H9 (cell line): ENCODE data around the gene ABCA4. TPM values are rescaled to one million over a fixed set of nuclear protein-coding genes. Genes with fewer than 3 reads are reported as not detected.

Experiments
- DNase-seq: peaks from one replicate; pipeline ENCODE4 v3.0.0-alpha.2; 2017
- H2AFZ ChIP-seq: one replicate; pipeline ENCODE4 v1.6.1; 2013; ENCODE audit warnings: mild to moderate bottlenecking, low read length, control low read depth, moderate library complexity
- H2AK5ac ChIP-seq: 2 replicates; pipeline ENCODE4 v1.6.1; 2013; ENCODE audit warnings: low read length, control low read depth, mixed read lengths; ENCODE audit not compliant: insufficient read length
- H2BK120ac ChIP-seq: one replicate; pipeline ENCODE4 v1.6.1; 2013; ENCODE audit warnings: low read depth, mild to moderate bottlenecking, low read length, control low read depth, inconsistent platforms; ENCODE audit not compliant: poor library complexity, severe bottlenecking
- H2BK12ac ChIP-seq: 2 replicates; pipeline ENCODE4 v1.6.1; 2013; ENCODE audit warnings: low read length, control low read depth, mixed read lengths, low read depth; ENCODE audit not compliant: insufficient read length
- H2BK15ac ChIP-seq: 2 replicates; pipeline ENCODE4 v1.6.1; 2013; ENCODE audit warnings: low read depth, low read length, control low read depth
- H2BK20ac ChIP-seq: one replicate; pipeline ENCODE4 v1.6.1; 2013; ENCODE audit warnings: low read depth, mild to moderate bottlenecking, low read length, control low read depth, inconsistent platforms; ENCODE audit not compliant: poor library complexity, severe bottlenecking
- H2BK5ac ChIP-seq: 2 replicates; pipeline ENCODE4 v1.6.1; 2013; ENCODE audit warnings: low read length, control low read depth, mixed read lengths; ENCODE audit not compliant: insufficient read length
- H3K14ac ChIP-seq: 2 replicates; pipeline ENCODE4 v1.6.1; 2013; ENCODE audit warnings: low read length, control low read depth; ENCODE audit not compliant: insufficient read depth
- H3K18ac ChIP-seq: 2 replicates; pipeline ENCODE4 v1.6.1; 2013; ENCODE audit warnings: low read depth, mild to moderate bottlenecking, mixed read lengths, low read length, control low read depth; ENCODE audit not compliant: insufficient read length
- H3K23ac ChIP-seq: 2 replicates; pipeline ENCODE4 v1.6.1; 2013; ENCODE audit warnings: low read length, control low read depth, mixed read lengths, low read depth; ENCODE audit not compliant: insufficient read length
- H3K23me2 ChIP-seq: 2 replicates; pipeline ENCODE4 v1.6.1; 2013; ENCODE audit warnings: low read depth, mild to moderate bottlenecking, mixed read lengths, low read length, control low read depth; ENCODE audit not compliant: insufficient read length, poor library complexity, severe bottlenecking
- H3K27ac ChIP-seq: 2 replicates; pipeline ENCODE4 v1.5.1; 2013; ENCODE audit warnings: low read length, control low read depth, mixed read lengths, low read depth; ENCODE audit not compliant: insufficient read length
- H3K27me3 ChIP-seq: 2 replicates; pipeline ENCODE4 v1.6.1; 2013; ENCODE audit warnings: low read length, control low read depth, inconsistent platforms; ENCODE audit not compliant: insufficient read depth
- H3K4ac ChIP-seq: 2 replicates; pipeline ENCODE4 v1.6.1; 2013; ENCODE audit warnings: low read depth, mild to moderate bottlenecking, control low read depth, inconsistent platforms, low read length, moderate library complexity
- H3K4me1 ChIP-seq: 2 replicates; pipeline ENCODE4 v1.6.1; 2013; ENCODE audit warnings: low read length, control low read depth, inconsistent platforms; ENCODE audit not compliant: insufficient read depth
- H3K4me2 ChIP-seq: 2 replicates; pipeline ENCODE4 v1.6.1; 2013; ENCODE audit warnings: low read length, control low read depth, mixed read lengths; ENCODE audit not compliant: insufficient read length, insufficient read depth
- H3K56ac ChIP-seq: 2 replicates; pipeline ENCODE4 v1.6.1; 2013; ENCODE audit warnings: low read depth, mild to moderate bottlenecking, mixed read lengths, low read length, control low read depth; ENCODE audit not compliant: insufficient read length
- H3K79me1 ChIP-seq: 2 replicates; pipeline ENCODE4 v1.6.1; 2013; ENCODE audit warnings: low read depth, mild to moderate bottlenecking, moderate library complexity, low read length, control low read depth, inconsistent platforms; ENCODE audit not compliant: insufficient read depth, poor library complexity, severe bottlenecking
- H3K79me2 ChIP-seq: 2 replicates; pipeline ENCODE4 v1.6.1; 2013; ENCODE audit warnings: low read length, control low read depth, inconsistent platforms; ENCODE audit not compliant: insufficient read depth
- H3K9ac ChIP-seq: 2 replicates; pipeline ENCODE4 v1.6.1; 2013; ENCODE audit warnings: low read length, control low read depth, mixed read lengths; ENCODE audit not compliant: insufficient read length; ENCODE audit errors: extremely low read depth
- H3K9me3 ChIP-seq: one replicate; pipeline ENCODE4 v1.6.1; 2013; ENCODE audit warnings: low read depth, low read length, inconsistent platforms; ENCODE audit not compliant: control insufficient read depth
- H3T11ph ChIP-seq: one replicate; pipeline ENCODE4 v1.6.1; 2013; ENCODE audit warnings: mild to moderate bottlenecking, low read length, control low read depth, inconsistent platforms
- H4K20me1 ChIP-seq: one replicate; pipeline ENCODE4 v1.6.1; 2013; ENCODE audit not compliant: control insufficient read depth, insufficient read length, insufficient read depth
- H4K5ac ChIP-seq: 2 replicates; pipeline ENCODE4 v1.6.1; 2013; ENCODE audit warnings: low read depth, mild to moderate bottlenecking, mixed read lengths, low read length, control low read depth; ENCODE audit not compliant: insufficient read length
- H4K8ac ChIP-seq: replicated peaks from 2 replicates; pipeline ENCODE4 v1.6.1; 2013; ENCODE audit warnings: low read length, control low read depth, mixed read lengths, low read depth; ENCODE audit not compliant: insufficient read length
- H4K91ac ChIP-seq: 2 replicates; pipeline ENCODE4 v1.6.1; 2013; ENCODE audit warnings: low read depth, mild to moderate bottlenecking, moderate library complexity, mixed read lengths, low read length, control low read depth; ENCODE audit not compliant: insufficient read length
- H3K27ac Mint-ChIP-seq, 3 experiments: 2 replicates in 2 of 3; 3 replicates in 1 of 3; pipeline ENCODE4 v1.8.0; 2020 to 2021; ENCODE audit warnings: mixed read lengths in 3 of 3, mild to moderate bottlenecking in 1 of 3, moderate library complexity in 1 of 3
- H3K27me3 Mint-ChIP-seq: 2 replicates; pipeline ENCODE4 v1.8.0; 2021; ENCODE audit warnings: low read depth, mild to moderate bottlenecking, moderate library complexity, mixed read lengths
- H3K36me3 Mint-ChIP-seq, 3 experiments: 2 replicates in 2 of 3; 3 replicates in 1 of 3; pipeline ENCODE4 v1.8.0; 2020 to 2021; ENCODE audit warnings: low read depth in 3 of 3, mixed read lengths in 3 of 3; ENCODE audit not compliant: insufficient read depth in 1 of 3
- H3K4me1 Mint-ChIP-seq, 2 experiments: 2 replicates each; pipeline ENCODE4 v1.8.0; 2020; ENCODE audit warnings: mixed read lengths in 2 of 2
- H3K4me3 Mint-ChIP-seq, 2 experiments: 2 replicates in 1 of 2; 3 replicates in 1 of 2; pipeline ENCODE4 v1.8.0; 2020 to 2021; ENCODE audit warnings: mild to moderate bottlenecking in 2 of 2, mixed read lengths in 2 of 2, moderate library complexity in 1 of 2
- H3K9me3 Mint-ChIP-seq, 2 experiments: 2 replicates in 1 of 2; 3 replicates in 1 of 2; pipeline ENCODE4 v1.8.0; 2020; ENCODE audit warnings: mild to moderate bottlenecking in 2 of 2, mixed read lengths in 2 of 2, moderate library complexity in 1 of 2
- WGBS: extraction: QIAGEN DNeasy Blood & Tissue Kit; methylation state at CpG from one replicate; pipeline ENCODE4 v1.1.7; 2013; ENCODE audit warnings: missing lambda C conversion rate, low lambda C conversion rate, mixed read lengths; ENCODE audit not compliant: insufficient read length; ENCODE audit errors: extremely low coverage; 5-methylcytosine and 5-hydroxymethylcytosine counted together
- total RNA-seq: library from RNA; stranded (reverse); gene quantifications from 2 replicates; pipeline ENCODE4 v1.2.1, GENCODE V29; 2021
- TF ChIP-seq, protein P1 (sequence below): fragments of 200-600 bp; sonication (generic); conservative IDR thresholded peaks from 3 replicates; pipeline ENCODE4 v1.8.0; 2021; ENCODE audit warnings: antibody characterized with exemption, mild to moderate bottlenecking

The ABCA4 gene
- total RNA-seq, 1 experiment from 2014 or later, result not detected

DNA sequence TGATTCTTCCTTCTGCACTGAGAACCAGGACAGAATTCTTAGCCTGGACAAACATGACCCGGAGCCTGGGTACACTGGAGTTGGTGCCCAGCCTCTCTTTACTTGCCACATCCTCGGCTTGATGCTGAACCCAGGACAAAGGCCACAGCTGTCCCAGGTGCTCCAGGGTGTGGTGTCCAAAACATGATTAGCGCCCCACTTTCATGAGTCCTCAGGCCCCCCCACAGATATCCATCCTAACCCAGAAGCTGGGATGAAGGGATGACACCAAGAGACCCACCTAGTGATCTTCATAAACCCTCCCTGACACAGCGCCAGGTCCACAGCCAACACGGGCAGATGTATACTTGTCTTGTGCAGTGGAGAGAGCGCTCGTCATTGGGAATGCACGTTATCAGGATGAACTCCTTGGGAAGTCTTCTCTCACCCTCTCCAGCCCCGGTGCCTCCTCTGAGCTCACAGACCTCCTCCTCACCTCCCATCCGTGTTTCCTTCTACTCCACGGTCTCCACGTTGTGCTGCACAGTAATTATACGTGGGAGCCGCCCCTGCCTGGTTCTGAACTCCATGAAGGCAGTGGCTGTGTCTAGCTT lies 3.6 kb downstream of the ABCA4 start:
- Histone ChIP-seq H3T11ph (no peak overlapping the region), H2BK15ac (no peak overlapping the region), H4K20me1 (no peaks in the 10 kb centered on the region), H3K79me1 (no peaks in the 10 kb centered on the region), H3K79me2 (no peaks in the 10 kb centered on the region), H2BK120ac (no peak overlapping the region), H2BK5ac (no peak overlapping the region), H3K27ac (no peak overlapping the region), H3K9ac (no peak overlapping the region), H2BK20ac (no peak overlapping the region), H4K5ac (no peak overlapping the region), H3K18ac (no peak overlapping the region), H3K14ac (no peak overlapping the region; the same call in 1 of the 2 replicates), H2AK5ac (no peak overlapping the region), H3K27me3 (peaks cover 8% of the 10 kb centered on the region; the same call in 1 of the 2 replicates), H3K23me2 (no peaks in the 10 kb centered on the region), H3K9me3 (no peaks in the 10 kb centered on the region), H4K91ac (no peak overlapping the region), H3K4me2 (no peak overlapping the region), H2AFZ (no peak overlapping the region), H3K4ac (no peak overlapping the region), H2BK12ac (no peak overlapping the region), H3K23ac (no peak overlapping the region), H3K4me1 (peaks cover 26% of the 10 kb centered on the region), H3K56ac (no peak overlapping the region), H4K8ac (no peak overlapping the region)
- Mint-ChIP-seq H3K36me3 (peaks cover 0 to 3% (median 0%) of the 10 kb centered on the region in 3 experiments; a peak in 2 of 7 replicates), H3K27ac (no peak overlapping the region), H3K9me3 (peaks cover 3 to 4% of the 10 kb centered on the region in 2 experiments; a peak in 3 of 5 replicates), H3K27me3 (peaks cover 75% of the 10 kb centered on the region), H3K4me1 (peaks cover 71 to 72% of the 10 kb centered on the region in 2 experiments), H3K4me3 (no peak overlapping the region; a peak in 1 of 5 replicates)
- no CpG with 5 or more reads among the region's 14 CpGs for WGBS
- TF ChIP-seq, protein P1, sequence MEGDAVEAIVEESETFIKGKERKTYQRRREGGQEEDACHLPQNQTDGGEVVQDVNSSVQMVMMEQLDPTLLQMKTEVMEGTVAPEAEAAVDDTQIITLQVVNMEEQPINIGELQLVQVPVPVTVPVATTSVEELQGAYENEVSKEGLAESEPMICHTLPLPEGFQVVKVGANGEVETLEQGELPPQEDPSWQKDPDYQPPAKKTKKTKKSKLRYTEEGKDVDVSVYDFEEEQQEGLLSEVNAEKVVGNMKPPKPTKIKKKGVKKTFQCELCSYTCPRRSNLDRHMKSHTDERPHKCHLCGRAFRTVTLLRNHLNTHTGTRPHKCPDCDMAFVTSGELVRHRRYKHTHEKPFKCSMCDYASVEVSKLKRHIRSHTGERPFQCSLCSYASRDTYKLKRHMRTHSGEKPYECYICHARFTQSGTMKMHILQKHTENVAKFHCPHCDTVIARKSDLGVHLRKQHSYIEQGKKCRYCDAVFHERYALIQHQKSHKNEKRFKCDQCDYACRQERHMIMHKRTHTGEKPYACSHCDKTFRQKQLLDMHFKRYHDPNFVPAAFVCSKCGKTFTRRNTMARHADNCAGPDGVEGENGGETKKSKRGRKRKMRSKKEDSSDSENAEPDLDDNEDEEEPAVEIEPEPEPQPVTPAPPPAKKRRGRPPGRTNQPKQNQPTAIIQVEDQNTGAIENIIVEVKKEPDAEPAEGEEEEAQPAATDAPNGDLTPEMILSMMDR, result no peak
- DNase-seq, result no peak
